ENCODE measurements around the gene CDC42BPA. TPM values are rescaled to one million over a fixed set of nuclear protein-coding genes. Genes with fewer than 3 reads are reported as not detected.
"Not testable (repeated sequence)": the region's sequence is repeated elsewhere in the genome, so short reads cannot be mapped to it uniquely, and the experiment has no call there.

CDC42BPA gene
- total and polyA plus RNA-seq, 2 donors from 2014 or later = 11.2 to 60.7 TPM

- H3K27me3 ChIP-seq (ENCODE audit: control insufficient read depth, insufficient read depth, low read length) = no peaks in the 10 kb centered on the region
- FAIRE-seq (no peak), DNase-seq (no peak)
- intact Hi-C loops (cut with DNase I) = no loop called here
- H3K27ac ChIP-seq (ENCODE audit: low read depth in 2 of 2, low read length in 2 of 2) = no peak overlapping the region
- no peak for TF ChIP-seq CTCF (IDR thresholded peaks at IDR 0.05; ENCODE audit: borderline replicate concordance, extremely low read depth, insufficient read depth)
- H3K36me3 ChIP-seq (ENCODE audit: control insufficient read depth in 2 of 3, insufficient read depth in 3 of 3, low read length in 3 of 3) = no peaks in the 10 kb centered on the region
- peaks cover 0 to 22% (median 11%) of the 10 kb centered on the region in 3 donors for H3K4me1 ChIP-seq (ENCODE audit: control insufficient read depth in 2 of 3, insufficient read depth in 2 of 3, low read depth in 1 of 3, low read length in 3 of 3)
- no peak overlapping the region for H3K9ac ChIP-seq (ENCODE audit: low read length in 3 of 3)
- no peaks in the 10 kb centered on the region for H3K9me3 ChIP-seq (ENCODE audit: control insufficient read depth in 2 of 3, insufficient read depth in 1 of 3, low read length in 3 of 3)
- H3K4me3 ChIP-seq (ENCODE audit: low read length in 3 of 3) = no peak overlapping the region
Measured at GRCh38 chr1:227240983-227241382, 77.3 kb downstream of the CDC42BPA start.

- TF ChIP-seq CTCF (IDR thresholded peaks at IDR 0.05; ENCODE audit: borderline replicate concordance, extremely low read depth, insufficient read depth) = peak; percentile 46
- Histone ChIP-seq H3K27ac (ENCODE audit: low read depth in 2 of 2, low read length in 2 of 2) (no peak overlapping the region), H3K36me3 (ENCODE audit: control insufficient read depth in 2 of 3, insufficient read depth in 3 of 3, low read length in 3 of 3) (no peaks in the 10 kb centered on the region), H3K4me3 (ENCODE audit: low read length in 3 of 3) (no peak overlapping the region), H3K27me3 (ENCODE audit: control insufficient read depth, insufficient read depth, low read length) (no peaks in the 10 kb centered on the region), H3K9me3 (ENCODE audit: control insufficient read depth in 2 of 3, insufficient read depth in 1 of 3, low read length in 3 of 3) (no peaks in the 10 kb centered on the region), H3K4me1 (ENCODE audit: control insufficient read depth in 2 of 3, insufficient read depth in 2 of 3, low read depth in 1 of 3, low read length in 3 of 3) (no peaks in the 10 kb centered on the region), H3K9ac (ENCODE audit: low read length in 3 of 3) (no peak overlapping the region)
- DNase-seq (peak in 3 of 5 donors; percentile 29 to 82 (median 70)), FAIRE-seq (peak; percentile 63)
- intact Hi-C loops (cut with DNase I) = no loop called here
Measured at GRCh38 chr1:227234998-227235405, 83.3 kb downstream of the CDC42BPA start.

GRCh38 chr1:227231128-227231527, 87.2 kb downstream of the CDC42BPA start:
- DNase-seq; H3K36me3 ChIP-seq (ENCODE audit: control insufficient read depth in 2 of 3, insufficient read depth in 3 of 3, low read length in 3 of 3); H3K4me1 ChIP-seq (ENCODE audit: control insufficient read depth in 2 of 3, insufficient read depth in 2 of 3, low read depth in 1 of 3, low read length in 3 of 3); intact Hi-C loops (cut with DNase I); H3K27me3 ChIP-seq (ENCODE audit: control insufficient read depth, insufficient read depth, low read length); H3K27ac ChIP-seq (ENCODE audit: low read depth in 2 of 2, low read length in 2 of 2); H3K4me3 ChIP-seq (ENCODE audit: low read length in 3 of 3); FAIRE-seq; H3K9me3 ChIP-seq (ENCODE audit: control insufficient read depth in 2 of 3, insufficient read depth in 1 of 3, low read length in 3 of 3); H3K9ac ChIP-seq (ENCODE audit: low read length in 3 of 3): not testable (repeated sequence)

GRCh38 chr1:227228201-227228600, 90.1 kb downstream of the CDC42BPA start:
- no peaks in the 10 kb centered on the region for H3K9me3 ChIP-seq (ENCODE audit: control insufficient read depth in 2 of 3, insufficient read depth in 1 of 3, low read length in 3 of 3)
- H3K4me1 ChIP-seq (ENCODE audit: control insufficient read depth in 2 of 3, insufficient read depth in 2 of 3, low read depth in 1 of 3, low read length in 3 of 3) = no peaks in the 10 kb centered on the region
- no peak for FAIRE-seq
- intact Hi-C loops (cut with DNase I) = no loop called here
- DNase-seq = no peak
- no peak overlapping the region for H3K4me3 ChIP-seq (ENCODE audit: low read length in 3 of 3)
- no peak for TF ChIP-seq CTCF (IDR thresholded peaks at IDR 0.05; ENCODE audit: borderline replicate concordance, extremely low read depth, insufficient read depth)
- no peaks in the 10 kb centered on the region for H3K27me3 ChIP-seq (ENCODE audit: control insufficient read depth, insufficient read depth, low read length)
- H3K36me3 ChIP-seq (ENCODE audit: control insufficient read depth in 2 of 3, insufficient read depth in 3 of 3, low read length in 3 of 3) = no peaks in the 10 kb centered on the region
- no peak overlapping the region for H3K9ac ChIP-seq (ENCODE audit: low read length in 3 of 3)
- no peak overlapping the region for H3K27ac ChIP-seq (ENCODE audit: low read depth in 2 of 2, low read length in 2 of 2)
